Neural cell (in vitro differentiated cells): ENCODE data around the gene OSBPL1A. TPM values are rescaled to one million over a fixed set of nuclear protein-coding genes. Genes with fewer than 3 reads are reported as not detected.

Experiments used
- H2AFZ ChIP-seq: fragments of 200-600, 300-800 bp; sonication (generic), shearing (Covaris generic); 2 replicates; pipeline ENCODE4 v1.6.0; 2014; ENCODE audit warnings: low read depth, mild to moderate bottlenecking, antibody characterized with exemption, low read length, moderate library complexity
- H3F3A ChIP-seq: fragments of 200-600 bp; shearing (Covaris generic); 2 replicates; pipeline ENCODE4 v1.6.1; 2016; ENCODE audit warnings: mild to moderate bottlenecking, moderate library complexity, mixed read lengths, antibody characterized with exemption, low read length; ENCODE audit not compliant: insufficient read depth, poor library complexity, severe bottlenecking
- H3K27ac ChIP-seq: fragments of 200-600, 300-800 bp; sonication (generic), shearing (Covaris generic); 2 replicates; pipeline ENCODE4 v1.5.1; 2014; ENCODE audit warnings: mild to moderate bottlenecking, low read length, moderate library complexity
- H3K27me3 ChIP-seq: fragments of 300-800, 200-600 bp; sonication (generic), shearing (Covaris generic); 2 replicates; pipeline ENCODE4 v1.6.0; 2014; ENCODE audit warnings: mild to moderate bottlenecking, low read depth, low read length, moderate library complexity; ENCODE audit not compliant: insufficient read depth
- H3K36me3 ChIP-seq: fragments of 300-800, 200-600 bp; sonication (generic), shearing (Covaris generic); 2 replicates; pipeline ENCODE4 v1.5.1; 2014; ENCODE audit warnings: mild to moderate bottlenecking, antibody characterized with exemption, low read length, moderate library complexity; ENCODE audit not compliant: insufficient read depth
- H3K4me2 ChIP-seq: fragments of 300-800, 200-600 bp; sonication (generic), shearing (Covaris generic); 2 replicates; pipeline ENCODE4 v1.6.0; 2014; ENCODE audit warnings: mild to moderate bottlenecking, low read length
- H3K4me3 ChIP-seq: fragments of 300-800, 200-600 bp; sonication (generic), shearing (Covaris generic); 2 replicates; pipeline ENCODE4 v1.5.1; 2014; ENCODE audit warnings: mild to moderate bottlenecking, low read length, moderate library complexity
- H3K79me2 ChIP-seq: fragments of 200-600 bp; shearing (Covaris generic); replicated peaks from 2 replicates; pipeline ENCODE4 v1.6.0; 2014; ENCODE audit warnings: mild to moderate bottlenecking, low read length, moderate library complexity; ENCODE audit not compliant: insufficient read depth
- H3K9ac ChIP-seq: fragments of 300-800, 200-600 bp; sonication (generic), shearing (Covaris generic); 2 replicates; pipeline ENCODE4 v1.6.1; 2016; ENCODE audit warnings: mild to moderate bottlenecking, low read length, mixed read lengths
- H3K9me2 ChIP-seq: fragments of 200-600 bp; shearing (Covaris generic); 2 replicates; pipeline ENCODE4 v1.6.1; 2016; ENCODE audit warnings: mild to moderate bottlenecking, low read length, mixed read lengths; ENCODE audit not compliant: insufficient read depth
- H3K9me3 ChIP-seq: fragments of 200-600, 300-800 bp; sonication (generic), shearing (Covaris generic); 2 replicates; pipeline ENCODE4 v1.6.1; 2016; ENCODE audit warnings: mild to moderate bottlenecking, mixed run types, low read length, moderate library complexity, mixed read lengths
- H4K20me1 ChIP-seq: fragments of 200-600 bp; shearing (Covaris generic); 2 replicates; pipeline ENCODE4 v1.6.1; 2016; ENCODE audit warnings: mild to moderate bottlenecking, mixed run types; ENCODE audit not compliant: insufficient read depth
- CTCF ChIP-seq: fragments of 450-650 bp; IDR thresholded peaks from 2 replicates; pipeline ENCODE4 v1.5.1; 2014; ENCODE audit warnings: antibody characterized with exemption, mild to moderate bottlenecking, moderate library complexity; ENCODE audit not compliant: poor library complexity, severe bottlenecking
- EP300 ChIP-seq: fragments of 450-650 bp; conservative IDR thresholded peaks from 2 replicates; pipeline ENCODE4 v1.6.1; 2014; ENCODE audit warnings: antibody characterized with exemption, mild to moderate bottlenecking, moderate library complexity; ENCODE audit not compliant: poor library complexity, severe bottlenecking
- EZH2 ChIP-seq: fragments of 200-600, 300-800 bp; shearing (Covaris generic), sonication (generic); IDR thresholded peaks from 2 replicates; pipeline ENCODE4 v1.6.1; 2014; ENCODE audit warnings: antibody characterized with exemption, low read length, borderline replicate concordance, mild to moderate bottlenecking; ENCODE audit not compliant: insufficient read depth, poor library complexity, severe bottlenecking
- MXI1 ChIP-seq: fragments of 450-650 bp; conservative IDR thresholded peaks from 2 replicates; pipeline ENCODE4 v1.6.1; 2014; ENCODE audit warnings: antibody characterized with exemption, mild to moderate bottlenecking; ENCODE audit not compliant: poor library complexity, severe bottlenecking
- POLR2AphosphoS5 ChIP-seq: IDR thresholded peaks from 2 replicates; pipeline ENCODE4 v1.6.1; 2012
- RAD21 ChIP-seq: fragments of 450-650 bp; conservative IDR thresholded peaks from 2 replicates; pipeline ENCODE4 v1.6.1; 2014; ENCODE audit warnings: antibody characterized with exemption, mild to moderate bottlenecking, moderate library complexity
- REST ChIP-seq: IDR thresholded peaks from 2 replicates; pipeline ENCODE4 v1.6.1; 2012; ENCODE audit warnings: borderline replicate concordance
- SMC3 ChIP-seq: fragments of 450-650 bp; conservative IDR thresholded peaks from 2 replicates; pipeline ENCODE4 v1.6.1; 2014; ENCODE audit warnings: antibody characterized with exemption, mild to moderate bottlenecking, moderate library complexity; ENCODE audit not compliant: poor library complexity
- TAF1 ChIP-seq: IDR thresholded peaks from 2 replicates; pipeline ENCODE4 v1.6.1; 2012; ENCODE audit warnings: low read depth
- polyA plus RNA-seq: library from polyadenylated mRNA; depleted of rRNA; stranded (reverse); fragments of >200 nt; gene quantifications from 2 replicates; pipeline ENCODE4 v1.2.3, GENCODE V29; 2014

OSBPL1A gene
- polyA plus RNA-seq, 1 donor from 2014 or later = 24.9 TPM

GRCh38 chr18:24446453-24446852 lies 48.8 kb upstream of the OSBPL1A start:
- Histone ChIP-seq H3K9me2 (no peaks in the 10 kb centered on the region), H4K20me1 (no peaks in the 10 kb centered on the region), H3K4me2 (no peak overlapping the region), H3K9ac (no peak overlapping the region), H3K9me3 (no peaks in the 10 kb centered on the region), H3K79me2 (no peaks in the 10 kb centered on the region), H2AFZ (no peak overlapping the region), H3K36me3 (peaks cover 4% of the 10 kb centered on the region), H3K27ac (no peak overlapping the region), H3F3A (no peaks in the 10 kb centered on the region), H3K4me3 (no peak overlapping the region), H3K27me3 (no peaks in the 10 kb centered on the region)
- TF ChIP-seq SMC3 (no peak), CTCF (no peak), MXI1 (no peak), TAF1 (no peak), EP300 (no peak), REST (no peak), RAD21 (no peak), EZH2 (no peak), POLR2AphosphoS5 (no peak)

- Histone ChIP-seq H2AFZ (no peak overlapping the region), H3K27me3 (no peaks in the 10 kb centered on the region), H3K4me3 (no peak overlapping the region), H3K9me2 (no peaks in the 10 kb centered on the region), H3K79me2 (no peaks in the 10 kb centered on the region), H3K36me3 (no peaks in the 10 kb centered on the region), H4K20me1 (no peaks in the 10 kb centered on the region), H3K27ac (no peak overlapping the region), H3K9me3 (no peaks in the 10 kb centered on the region), H3K9ac (no peak overlapping the region), H3K4me2 (no peak overlapping the region), H3F3A (no peaks in the 10 kb centered on the region)
- TF ChIP-seq REST (no peak), RAD21 (no peak), TAF1 (no peak), SMC3 (no peak), MXI1 (no peak), POLR2AphosphoS5 (no peak), CTCF (no peak), EP300 (no peak), EZH2 (no peak)
Observed at GRCh38 chr18:24443870-24444269, 46.2 kb upstream of the OSBPL1A start.
